H9 (cell line): ENCODE data around the gene LAMA5. TPM values are rescaled to one million over a fixed set of nuclear protein-coding genes. Genes with fewer than 3 reads are reported as not detected.

Experiments used
- DNase-seq: peaks from one replicate; pipeline ENCODE4 v3.0.0-alpha.2; 2017
- H2AFZ ChIP-seq: one replicate; pipeline ENCODE4 v1.6.1; 2013; ENCODE audit warnings: mild to moderate bottlenecking, low read length, control low read depth, moderate library complexity
- H2AK5ac ChIP-seq: 2 replicates; pipeline ENCODE4 v1.6.1; 2013; ENCODE audit warnings: low read length, control low read depth, mixed read lengths; ENCODE audit not compliant: insufficient read length
- H2BK120ac ChIP-seq: one replicate; pipeline ENCODE4 v1.6.1; 2013; ENCODE audit warnings: low read depth, mild to moderate bottlenecking, low read length, control low read depth, inconsistent platforms; ENCODE audit not compliant: poor library complexity, severe bottlenecking
- H2BK12ac ChIP-seq: 2 replicates; pipeline ENCODE4 v1.6.1; 2013; ENCODE audit warnings: low read length, control low read depth, mixed read lengths, low read depth; ENCODE audit not compliant: insufficient read length
- H2BK15ac ChIP-seq: 2 replicates; pipeline ENCODE4 v1.6.1; 2013; ENCODE audit warnings: low read depth, low read length, control low read depth
- H2BK20ac ChIP-seq: one replicate; pipeline ENCODE4 v1.6.1; 2013; ENCODE audit warnings: low read depth, mild to moderate bottlenecking, low read length, control low read depth, inconsistent platforms; ENCODE audit not compliant: poor library complexity, severe bottlenecking
- H2BK5ac ChIP-seq: 2 replicates; pipeline ENCODE4 v1.6.1; 2013; ENCODE audit warnings: low read length, control low read depth, mixed read lengths; ENCODE audit not compliant: insufficient read length
- H3K14ac ChIP-seq: 2 replicates; pipeline ENCODE4 v1.6.1; 2013; ENCODE audit warnings: low read length, control low read depth; ENCODE audit not compliant: insufficient read depth
- H3K18ac ChIP-seq: 2 replicates; pipeline ENCODE4 v1.6.1; 2013; ENCODE audit warnings: low read depth, mild to moderate bottlenecking, mixed read lengths, low read length, control low read depth; ENCODE audit not compliant: insufficient read length
- H3K23ac ChIP-seq: 2 replicates; pipeline ENCODE4 v1.6.1; 2013; ENCODE audit warnings: low read length, control low read depth, mixed read lengths, low read depth; ENCODE audit not compliant: insufficient read length
- H3K23me2 ChIP-seq: 2 replicates; pipeline ENCODE4 v1.6.1; 2013; ENCODE audit warnings: low read depth, mild to moderate bottlenecking, mixed read lengths, low read length, control low read depth; ENCODE audit not compliant: insufficient read length, poor library complexity, severe bottlenecking
- H3K27ac ChIP-seq: 2 replicates; pipeline ENCODE4 v1.5.1; 2013; ENCODE audit warnings: low read length, control low read depth, mixed read lengths, low read depth; ENCODE audit not compliant: insufficient read length
- H3K27me3 ChIP-seq: 2 replicates; pipeline ENCODE4 v1.6.1; 2013; ENCODE audit warnings: low read length, control low read depth, inconsistent platforms; ENCODE audit not compliant: insufficient read depth
- H3K4ac ChIP-seq: 2 replicates; pipeline ENCODE4 v1.6.1; 2013; ENCODE audit warnings: low read depth, mild to moderate bottlenecking, control low read depth, inconsistent platforms, low read length, moderate library complexity
- H3K4me1 ChIP-seq: 2 replicates; pipeline ENCODE4 v1.6.1; 2013; ENCODE audit warnings: low read length, control low read depth, inconsistent platforms; ENCODE audit not compliant: insufficient read depth
- H3K4me2 ChIP-seq: 2 replicates; pipeline ENCODE4 v1.6.1; 2013; ENCODE audit warnings: low read length, control low read depth, mixed read lengths; ENCODE audit not compliant: insufficient read length, insufficient read depth
- H3K56ac ChIP-seq: 2 replicates; pipeline ENCODE4 v1.6.1; 2013; ENCODE audit warnings: low read depth, mild to moderate bottlenecking, mixed read lengths, low read length, control low read depth; ENCODE audit not compliant: insufficient read length
- H3K79me1 ChIP-seq: 2 replicates; pipeline ENCODE4 v1.6.1; 2013; ENCODE audit warnings: low read depth, mild to moderate bottlenecking, moderate library complexity, low read length, control low read depth, inconsistent platforms; ENCODE audit not compliant: insufficient read depth, poor library complexity, severe bottlenecking
- H3K79me2 ChIP-seq: 2 replicates; pipeline ENCODE4 v1.6.1; 2013; ENCODE audit warnings: low read length, control low read depth, inconsistent platforms; ENCODE audit not compliant: insufficient read depth
- H3K9ac ChIP-seq: 2 replicates; pipeline ENCODE4 v1.6.1; 2013; ENCODE audit warnings: low read length, control low read depth, mixed read lengths; ENCODE audit not compliant: insufficient read length; ENCODE audit errors: extremely low read depth
- H3K9me3 ChIP-seq: one replicate; pipeline ENCODE4 v1.6.1; 2013; ENCODE audit warnings: low read depth, low read length, inconsistent platforms; ENCODE audit not compliant: control insufficient read depth
- H3T11ph ChIP-seq: one replicate; pipeline ENCODE4 v1.6.1; 2013; ENCODE audit warnings: mild to moderate bottlenecking, low read length, control low read depth, inconsistent platforms
- H4K20me1 ChIP-seq: one replicate; pipeline ENCODE4 v1.6.1; 2013; ENCODE audit not compliant: control insufficient read depth, insufficient read length, insufficient read depth
- H4K5ac ChIP-seq: 2 replicates; pipeline ENCODE4 v1.6.1; 2013; ENCODE audit warnings: low read depth, mild to moderate bottlenecking, mixed read lengths, low read length, control low read depth; ENCODE audit not compliant: insufficient read length
- H4K8ac ChIP-seq: replicated peaks from 2 replicates; pipeline ENCODE4 v1.6.1; 2013; ENCODE audit warnings: low read length, control low read depth, mixed read lengths, low read depth; ENCODE audit not compliant: insufficient read length
- H4K91ac ChIP-seq: 2 replicates; pipeline ENCODE4 v1.6.1; 2013; ENCODE audit warnings: low read depth, mild to moderate bottlenecking, moderate library complexity, mixed read lengths, low read length, control low read depth; ENCODE audit not compliant: insufficient read length
- H3K27ac Mint-ChIP-seq, 3 experiments: 2 replicates in 2 of 3; 3 replicates in 1 of 3; pipeline ENCODE4 v1.8.0; 2020 to 2021; ENCODE audit warnings: mixed read lengths in 3 of 3, mild to moderate bottlenecking in 1 of 3, moderate library complexity in 1 of 3
- H3K27me3 Mint-ChIP-seq: 2 replicates; pipeline ENCODE4 v1.8.0; 2021; ENCODE audit warnings: low read depth, mild to moderate bottlenecking, moderate library complexity, mixed read lengths
- H3K36me3 Mint-ChIP-seq, 3 experiments: 2 replicates in 2 of 3; 3 replicates in 1 of 3; pipeline ENCODE4 v1.8.0; 2020 to 2021; ENCODE audit warnings: low read depth in 3 of 3, mixed read lengths in 3 of 3; ENCODE audit not compliant: insufficient read depth in 1 of 3
- H3K4me1 Mint-ChIP-seq, 2 experiments: 2 replicates each; pipeline ENCODE4 v1.8.0; 2020; ENCODE audit warnings: mixed read lengths in 2 of 2
- H3K4me3 Mint-ChIP-seq, 2 experiments: 2 replicates in 1 of 2; 3 replicates in 1 of 2; pipeline ENCODE4 v1.8.0; 2020 to 2021; ENCODE audit warnings: mild to moderate bottlenecking in 2 of 2, mixed read lengths in 2 of 2, moderate library complexity in 1 of 2
- H3K9me3 Mint-ChIP-seq, 2 experiments: 2 replicates in 1 of 2; 3 replicates in 1 of 2; pipeline ENCODE4 v1.8.0; 2020; ENCODE audit warnings: mild to moderate bottlenecking in 2 of 2, mixed read lengths in 2 of 2, moderate library complexity in 1 of 2
- WGBS: extraction: QIAGEN DNeasy Blood & Tissue Kit; methylation state at CpG from one replicate; pipeline ENCODE4 v1.1.7; 2013; ENCODE audit warnings: missing lambda C conversion rate, low lambda C conversion rate, mixed read lengths; ENCODE audit not compliant: insufficient read length; ENCODE audit errors: extremely low coverage; 5-methylcytosine and 5-hydroxymethylcytosine counted together
- total RNA-seq: library from RNA; stranded (reverse); gene quantifications from 2 replicates; pipeline ENCODE4 v1.2.1, GENCODE V29; 2021
- TF ChIP-seq, protein P1 (sequence below): fragments of 200-600 bp; sonication (generic); conservative IDR thresholded peaks from 3 replicates; pipeline ENCODE4 v1.8.0; 2021; ENCODE audit warnings: antibody characterized with exemption, mild to moderate bottlenecking

LAMA5 gene
- total RNA-seq, 1 experiment from 2014 or later: 200 TPM

DNA sequence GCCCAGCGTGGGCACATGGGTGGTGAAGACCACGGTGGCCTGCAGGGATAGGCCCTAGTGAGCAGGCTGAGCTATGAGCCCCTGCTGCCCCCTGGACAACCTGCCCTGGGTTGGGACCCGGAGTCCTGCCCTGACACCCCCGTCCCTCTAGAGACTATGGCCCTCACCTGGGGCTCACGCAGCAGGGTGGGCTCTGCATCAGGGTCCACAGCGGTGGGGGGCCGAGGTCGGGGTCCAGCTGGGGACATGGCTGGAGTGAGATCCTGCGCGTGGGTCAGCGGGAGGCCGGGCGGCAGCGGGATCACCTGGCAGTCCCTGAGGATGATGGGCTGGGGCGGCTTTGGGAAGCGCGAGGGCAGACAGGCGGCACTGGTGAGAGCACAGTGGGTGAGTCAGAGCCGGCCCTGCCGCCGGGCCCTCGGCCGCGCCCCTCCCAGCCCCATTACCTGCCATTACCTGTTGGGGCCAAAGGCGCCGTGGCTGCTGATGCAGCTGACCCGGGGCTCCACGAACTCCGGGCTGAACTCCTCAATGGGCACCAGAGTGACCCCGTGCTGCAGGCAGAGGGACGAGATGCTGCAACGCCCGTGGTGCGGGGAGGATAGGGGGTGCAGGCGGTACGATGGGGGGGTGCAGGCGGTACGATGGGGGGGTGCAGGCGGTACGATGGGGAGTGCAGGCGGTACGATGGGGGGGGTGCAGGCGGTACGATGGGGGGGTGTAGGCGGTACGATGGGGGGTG, 36.4 kb downstream of the LAMA5 start:
- no peaks in the 10 kb centered on the region for H3K79me1 ChIP-seq
- no peaks in the 10 kb centered on the region for H3K23me2 ChIP-seq
- H3K79me2 ChIP-seq: no peaks in the 10 kb centered on the region
- no peak overlapping the region for H3K14ac ChIP-seq
- Mint-ChIP-seq H3K9me3 (no peaks in the 10 kb centered on the region), H3K27me3 (no peaks in the 10 kb centered on the region; the same call in none of the 2 replicates), H3K4me1 (peaks cover 0 to 3% of the 10 kb centered on the region in 2 experiments; a peak in 1 of 4 replicates), H3K4me3 (no peak overlapping the region), H3K36me3 (peaks cover 11 to 59% (median 49%) of the 10 kb centered on the region in 3 experiments; a peak in 6 of 7 replicates), H3K27ac (no peak overlapping the region)
- H3K27ac ChIP-seq: no peak overlapping the region
- no peak overlapping the region for H3K23ac ChIP-seq
- no peaks in the 10 kb centered on the region for H3K27me3 ChIP-seq
- H3K56ac ChIP-seq: no peak overlapping the region
- WGBS: no CpG with 5 or more reads among the region's 46 CpGs
- no peak overlapping the region for H2BK15ac ChIP-seq
- H2BK20ac ChIP-seq: no peak overlapping the region
- H4K20me1 ChIP-seq: no peaks in the 10 kb centered on the region
- TF ChIP-seq, protein P1, sequence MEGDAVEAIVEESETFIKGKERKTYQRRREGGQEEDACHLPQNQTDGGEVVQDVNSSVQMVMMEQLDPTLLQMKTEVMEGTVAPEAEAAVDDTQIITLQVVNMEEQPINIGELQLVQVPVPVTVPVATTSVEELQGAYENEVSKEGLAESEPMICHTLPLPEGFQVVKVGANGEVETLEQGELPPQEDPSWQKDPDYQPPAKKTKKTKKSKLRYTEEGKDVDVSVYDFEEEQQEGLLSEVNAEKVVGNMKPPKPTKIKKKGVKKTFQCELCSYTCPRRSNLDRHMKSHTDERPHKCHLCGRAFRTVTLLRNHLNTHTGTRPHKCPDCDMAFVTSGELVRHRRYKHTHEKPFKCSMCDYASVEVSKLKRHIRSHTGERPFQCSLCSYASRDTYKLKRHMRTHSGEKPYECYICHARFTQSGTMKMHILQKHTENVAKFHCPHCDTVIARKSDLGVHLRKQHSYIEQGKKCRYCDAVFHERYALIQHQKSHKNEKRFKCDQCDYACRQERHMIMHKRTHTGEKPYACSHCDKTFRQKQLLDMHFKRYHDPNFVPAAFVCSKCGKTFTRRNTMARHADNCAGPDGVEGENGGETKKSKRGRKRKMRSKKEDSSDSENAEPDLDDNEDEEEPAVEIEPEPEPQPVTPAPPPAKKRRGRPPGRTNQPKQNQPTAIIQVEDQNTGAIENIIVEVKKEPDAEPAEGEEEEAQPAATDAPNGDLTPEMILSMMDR: no peak
- no peak overlapping the region for H4K8ac ChIP-seq
- H4K5ac ChIP-seq: no peak overlapping the region
- H2BK12ac ChIP-seq: no peak overlapping the region
- H2AK5ac ChIP-seq: no peak overlapping the region
- H3K9me3 ChIP-seq: no peaks in the 10 kb centered on the region
- no peak overlapping the region for H4K91ac ChIP-seq
- H3K9ac ChIP-seq: no peak overlapping the region
- H2BK120ac ChIP-seq: no peak overlapping the region
- no peak overlapping the region for H3K4ac ChIP-seq
- no peak overlapping the region for H3T11ph ChIP-seq
- no peak for DNase-seq
- H2AFZ ChIP-seq: no peak overlapping the region
- no peaks in the 10 kb centered on the region for H3K4me1 ChIP-seq
- H3K4me2 ChIP-seq: no peak overlapping the region
- H2BK5ac ChIP-seq: no peak overlapping the region
- no peak overlapping the region for H3K18ac ChIP-seq
